ENCODE data around the gene SRGAP1.

GRCh38 chr12:63929426-63929825 is 84.9 kb downstream of the SRGAP1 start:
- TF ChIP-seq POLR2A (IDR thresholded peaks at IDR 0.05; ENCODE audit: low read depth, low read length) (no peak), SMC3 (IDR thresholded peaks at IDR 0.05; ENCODE audit: low read depth, low read length) (no peak), RAD21 (IDR thresholded peaks at IDR 0.05; ENCODE audit: low read length) (no peak), CTCF (conservative IDR thresholded peaks at IDR 0.05; ENCODE audit: low read depth, low read length) (no peak), MAFK (IDR thresholded peaks at IDR 0.05; ENCODE audit: low read depth, low read length) (no peak), MXI1 (IDR thresholded peaks at IDR 0.05; ENCODE audit: borderline replicate concordance, low read depth, low read length) (no peak), ELK1 (IDR thresholded peaks at IDR 0.05; ENCODE audit: borderline replicate concordance, low read depth, low read length) (no peak), BHLHE40 (IDR thresholded peaks at IDR 0.05; ENCODE audit: low read depth, low read length) (no peak)
- TF ChIP-seq, protein P1, sequence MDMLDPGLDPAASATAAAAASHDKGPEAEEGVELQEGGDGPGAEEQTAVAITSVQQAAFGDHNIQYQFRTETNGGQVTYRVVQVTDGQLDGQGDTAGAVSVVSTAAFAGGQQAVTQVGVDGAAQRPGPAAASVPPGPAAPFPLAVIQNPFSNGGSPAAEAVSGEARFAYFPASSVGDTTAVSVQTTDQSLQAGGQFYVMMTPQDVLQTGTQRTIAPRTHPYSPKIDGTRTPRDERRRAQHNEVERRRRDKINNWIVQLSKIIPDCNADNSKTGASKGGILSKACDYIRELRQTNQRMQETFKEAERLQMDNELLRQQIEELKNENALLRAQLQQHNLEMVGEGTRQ (IDR thresholded peaks at IDR 0.05; ENCODE audit: low read depth, low read length) = no peak
